HFFc6 (cell line): ENCODE results near the gene TRAF1. TPM values are rescaled to one million over a fixed set of nuclear protein-coding genes. Genes with fewer than 3 reads are reported as not detected.

Source experiments
- DNase-seq: peaks from one replicate; pipeline ENCODE4 v3.0.0-alpha.2; 2018
- H3K27ac Mint-ChIP-seq: 2 replicates; pipeline ENCODE4 v1.8.0; 2020; ENCODE audit warnings: mild to moderate bottlenecking, mixed read lengths
- H3K27me3 Mint-ChIP-seq: 2 replicates; pipeline ENCODE4 v1.8.0; 2021; ENCODE audit warnings: mild to moderate bottlenecking, moderate library complexity, mixed read lengths; ENCODE audit not compliant: insufficient read depth
- H3K36me3 Mint-ChIP-seq: 2 replicates; pipeline ENCODE4 v1.8.0; 2021; ENCODE audit warnings: low read depth, mixed read lengths
- H3K4me1 Mint-ChIP-seq: 2 replicates; pipeline ENCODE4 v1.8.0; 2020; ENCODE audit warnings: low read depth, mixed read lengths
- H3K4me3 Mint-ChIP-seq: 2 replicates; pipeline ENCODE4 v1.8.0; 2020; ENCODE audit warnings: mild to moderate bottlenecking, moderate library complexity, mixed read lengths
- H3K9me3 Mint-ChIP-seq: 2 replicates; pipeline ENCODE4 v1.8.0; 2020; ENCODE audit warnings: mild to moderate bottlenecking, mixed read lengths
- total RNA-seq, 6 experiments: library from RNA; stranded (reverse); fragmentation: NEBNext Ultra II Directional; extraction: Animal tissue kit (Norgen Biotek cat#: 25700); gene quantifications; 2 replicates in 1 of 6; 3 replicates in 5 of 6; pipeline ENCODE4 v1.2.3, GENCODE V29; 2021
- TF ChIP-seq, protein P1 (sequence below): fragments of 200-600 bp; sonication (generic); IDR thresholded peaks from 2 replicates; pipeline ENCODE4 v1.5.0; 2021; ENCODE audit warnings: antibody characterized with exemption, mild to moderate bottlenecking

TRAF1 gene
- total RNA-seq, 6 experiments from 2014 or later, result 0.54 to 1.0 (median 0.87) TPM

DNA sequence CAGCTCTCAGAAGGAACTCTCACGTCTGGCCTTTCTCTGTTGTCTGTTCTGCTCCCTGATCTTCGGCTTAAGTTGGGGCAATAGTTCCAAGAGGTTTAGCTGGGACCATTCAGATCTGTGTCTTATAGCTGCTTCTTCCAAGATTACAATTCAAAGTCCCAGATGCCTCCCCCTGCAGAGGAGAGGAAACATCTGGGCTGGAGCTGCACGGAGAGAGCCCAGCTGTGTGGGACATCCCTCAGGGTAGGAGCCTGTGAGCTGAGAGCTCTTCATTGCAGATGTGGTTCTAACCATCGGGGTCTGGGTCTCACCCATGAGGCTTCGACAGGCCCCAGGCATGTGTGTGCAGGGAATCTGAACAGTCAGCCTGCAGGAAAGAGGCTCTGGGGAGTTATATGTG is 40.6 kb downstream of the TRAF1 start:
- TF ChIP-seq, protein P1, sequence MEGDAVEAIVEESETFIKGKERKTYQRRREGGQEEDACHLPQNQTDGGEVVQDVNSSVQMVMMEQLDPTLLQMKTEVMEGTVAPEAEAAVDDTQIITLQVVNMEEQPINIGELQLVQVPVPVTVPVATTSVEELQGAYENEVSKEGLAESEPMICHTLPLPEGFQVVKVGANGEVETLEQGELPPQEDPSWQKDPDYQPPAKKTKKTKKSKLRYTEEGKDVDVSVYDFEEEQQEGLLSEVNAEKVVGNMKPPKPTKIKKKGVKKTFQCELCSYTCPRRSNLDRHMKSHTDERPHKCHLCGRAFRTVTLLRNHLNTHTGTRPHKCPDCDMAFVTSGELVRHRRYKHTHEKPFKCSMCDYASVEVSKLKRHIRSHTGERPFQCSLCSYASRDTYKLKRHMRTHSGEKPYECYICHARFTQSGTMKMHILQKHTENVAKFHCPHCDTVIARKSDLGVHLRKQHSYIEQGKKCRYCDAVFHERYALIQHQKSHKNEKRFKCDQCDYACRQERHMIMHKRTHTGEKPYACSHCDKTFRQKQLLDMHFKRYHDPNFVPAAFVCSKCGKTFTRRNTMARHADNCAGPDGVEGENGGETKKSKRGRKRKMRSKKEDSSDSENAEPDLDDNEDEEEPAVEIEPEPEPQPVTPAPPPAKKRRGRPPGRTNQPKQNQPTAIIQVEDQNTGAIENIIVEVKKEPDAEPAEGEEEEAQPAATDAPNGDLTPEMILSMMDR, result no peak
- peaks cover 27% of the 10 kb centered on the region for H3K4me1 Mint-ChIP-seq
- H3K9me3 Mint-ChIP-seq, result no peaks in the 10 kb centered on the region
- no peak overlapping the region for H3K4me3 Mint-ChIP-seq
- H3K27me3 Mint-ChIP-seq, result peaks cover 37% of the 10 kb centered on the region
- no peak for DNase-seq
- H3K27ac Mint-ChIP-seq, result no peak overlapping the region
- no peaks in the 10 kb centered on the region for H3K36me3 Mint-ChIP-seq

DNA sequence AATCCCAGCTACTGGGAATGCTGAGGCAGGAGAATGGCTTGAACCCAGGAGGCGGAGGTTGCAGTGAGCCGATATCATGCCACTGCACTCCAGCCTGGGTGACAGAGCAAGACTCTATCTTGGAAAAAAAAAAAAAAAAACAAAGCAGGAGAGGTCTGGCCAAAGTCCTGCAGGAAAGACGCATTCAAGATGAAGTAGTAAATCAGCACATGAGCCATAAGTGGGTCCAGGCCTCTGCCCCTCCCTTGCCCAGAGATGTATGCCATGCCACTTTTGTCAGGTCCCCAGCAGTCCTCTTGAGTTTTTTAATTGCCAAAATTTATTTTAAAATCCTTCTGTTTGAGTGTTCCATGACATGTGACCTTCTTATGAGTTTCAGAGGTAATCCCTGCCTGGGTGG is 41.1 kb downstream of the TRAF1 start:
- Mint-ChIP-seq H3K4me1 (peaks cover 23% of the 10 kb centered on the region), H3K27ac (no peak overlapping the region), H3K9me3 (no peaks in the 10 kb centered on the region), H3K4me3 (no peak overlapping the region), H3K36me3 (no peaks in the 10 kb centered on the region), H3K27me3 (peaks cover 38% of the 10 kb centered on the region)
- DNase-seq, result no peak
- TF ChIP-seq, protein P1, result no peak

DNA sequence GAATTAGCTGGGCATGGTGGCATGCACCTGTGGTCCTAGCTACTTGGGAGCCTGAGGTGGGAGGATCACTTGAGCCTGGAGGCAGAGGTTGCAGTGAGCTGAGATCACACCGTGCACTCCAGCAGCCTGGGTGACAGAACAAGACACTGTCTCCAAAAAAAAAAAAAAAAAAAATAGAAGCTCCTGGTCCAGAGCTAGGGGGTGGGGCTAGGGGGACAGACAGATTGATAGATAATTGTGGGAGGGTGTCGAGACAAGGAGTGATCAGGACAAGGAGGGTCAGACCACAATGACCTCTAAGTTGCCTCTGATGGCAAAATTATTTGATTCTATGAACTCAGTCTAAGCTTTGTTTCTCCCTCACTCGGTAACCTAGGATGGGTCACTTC is 43.0 kb downstream of the TRAF1 start:
- peaks cover 15% of the 10 kb centered on the region for H3K4me1 Mint-ChIP-seq
- H3K36me3 Mint-ChIP-seq, result no peaks in the 10 kb centered on the region
- H3K27me3 Mint-ChIP-seq, result peaks cover 35% of the 10 kb centered on the region
- H3K9me3 Mint-ChIP-seq, result no peaks in the 10 kb centered on the region
- H3K27ac Mint-ChIP-seq, result no peak overlapping the region
- TF ChIP-seq, protein P1, result no peak
- no peak for DNase-seq
- no peak overlapping the region for H3K4me3 Mint-ChIP-seq

DNA sequence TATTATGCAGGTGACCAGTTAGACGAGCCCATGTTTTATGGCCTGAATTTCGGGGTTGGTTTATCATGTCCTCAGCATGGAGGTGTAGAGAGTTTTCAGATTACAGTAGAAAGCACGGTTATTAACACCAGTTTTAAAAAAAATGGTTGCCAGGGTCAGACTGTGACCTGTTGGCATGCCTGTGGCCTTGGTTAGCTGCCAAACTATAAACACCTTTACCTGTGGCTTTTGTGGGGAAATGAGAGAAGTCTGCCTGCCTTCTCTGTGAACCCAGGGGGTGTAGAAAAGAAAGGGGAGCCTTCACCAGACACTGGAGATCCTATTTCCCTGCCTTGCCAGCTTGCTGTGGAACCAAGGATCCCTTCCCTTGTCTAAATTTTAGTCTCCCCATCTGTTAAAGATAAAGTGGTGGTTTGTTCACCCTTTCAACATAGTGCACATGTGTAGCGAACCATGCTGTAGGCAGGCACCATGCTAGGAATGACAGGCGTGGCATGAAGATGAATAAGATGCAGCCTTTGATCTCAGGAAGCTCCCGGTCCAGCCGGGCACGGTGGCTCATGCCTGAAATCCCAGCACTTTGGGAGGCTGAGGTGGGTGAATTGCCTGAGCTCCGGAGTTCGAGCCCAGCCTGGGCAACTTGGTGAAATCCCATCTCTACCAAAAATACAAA is 43.5 kb downstream of the TRAF1 start:
- Mint-ChIP-seq H3K27me3 (peaks cover 31% of the 10 kb centered on the region), H3K4me3 (no peak overlapping the region), H3K9me3 (no peaks in the 10 kb centered on the region), H3K4me1 (peaks cover 20% of the 10 kb centered on the region), H3K27ac (no peak overlapping the region), H3K36me3 (no peaks in the 10 kb centered on the region)
- no peak for DNase-seq
- TF ChIP-seq, protein P1, result no peak

DNA sequence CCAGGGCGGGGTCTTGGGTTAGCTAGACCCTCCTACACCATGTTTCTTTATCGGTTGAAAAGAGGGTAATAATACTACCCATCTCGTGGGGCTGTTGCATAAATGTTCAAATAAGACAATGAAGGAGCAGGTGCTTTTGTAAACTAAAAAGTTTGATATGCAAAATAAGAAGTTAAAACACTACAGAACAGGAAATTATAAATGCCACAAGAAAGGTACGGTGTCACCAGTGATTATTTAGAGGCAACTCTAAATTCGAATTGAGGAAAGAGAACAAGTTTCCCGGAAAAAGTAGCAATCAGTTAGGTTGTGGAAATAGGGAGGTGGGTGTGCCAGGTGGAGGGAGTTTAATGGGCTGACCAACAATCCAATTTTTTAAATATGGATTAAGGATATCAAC is 47.1 kb downstream of the TRAF1 start:
- Mint-ChIP-seq H3K9me3 (no peaks in the 10 kb centered on the region), H3K4me3 (no peak overlapping the region)

More for the DNA sequence above, 47.1 kb downstream of the TRAF1 start:
- TF ChIP-seq, protein P1, result no peak
- Mint-ChIP-seq H3K27ac (no peak overlapping the region), H3K27me3 (peaks cover 17% of the 10 kb centered on the region), H3K4me1 (peaks cover 30% of the 10 kb centered on the region), H3K36me3 (peaks cover 10% of the 10 kb centered on the region; the same call in 1 of the 2 replicates)
- DNase-seq, result no peak
